Stomach (tissue), 4 donors: ENCODE results near the gene WNT9A.
"Not testable (repeated sequence)": the region's sequence is repeated elsewhere in the genome, so short reads cannot be mapped to it uniquely, and the experiment has no call there.

ENCODE experiments used
- CTCF ChIP-seq, 7 experiments: fragments of 450-650 bp in 4 of 7; fragments of 200-600 bp in 3 of 7; sonication (generic) in 3 of 7; IDR thresholded peaks; one replicate each; pipeline ENCODE4 v1.5.1; 2016 to 2019; ENCODE audit warnings: antibody characterized with exemption in 7 of 7, control low read depth in 2 of 7, mild to moderate bottlenecking in 1 of 7
- EP300 ChIP-seq: sonication (generic); formaldehyde crosslinking; IDR thresholded peaks from one replicate; pipeline ENCODE4 v1.6.1; 2017; ENCODE audit warnings: antibody characterized with exemption
- POLR2A ChIP-seq, 4 donors: fragments of 450-650 bp; IDR thresholded peaks; one replicate each; pipeline ENCODE4 v1.6.1; 2016; ENCODE audit warnings: antibody characterized with exemption in 4 of 4, control low read depth in 2 of 4, mild to moderate bottlenecking in 1 of 4, moderate library complexity in 1 of 4
- POLR2AphosphoS5 ChIP-seq, 3 donors: sonication (generic); formaldehyde crosslinking; IDR thresholded peaks; one replicate each; pipeline ENCODE4 v1.6.1; 2016; ENCODE audit warnings: antibody characterized with exemption in 3 of 3

GRCh38 chr1:227967815-227968214 lies 20.1 kb upstream of the WNT9A start:
- TF ChIP-seq POLR2A (IDR thresholded peaks at IDR 0.05); CTCF (IDR thresholded peaks at IDR 0.05); EP300; POLR2AphosphoS5 (IDR thresholded peaks at IDR 0.05): not testable (repeated sequence)
